ENCODE results near the gene CNOT6.

- TF ChIP-seq EZH2 (IDR thresholded peaks at IDR 0.05; ENCODE audit: low read length, unreplicated experiment) (no peak), CTCF (conservative IDR thresholded peaks at IDR 0.05; ENCODE audit: low read depth, low read length) (no peak), EZH2phosphoT487 (IDR thresholded peaks at IDR 0.05; ENCODE audit: borderline replicate concordance, low read length) (no peak)
These were observed 31.2 kb downstream of the CNOT6 start for GRCh38 chr5:180525399-180525798.

Measured in PC-3 (cell line).